Measurements from ENCODE around the gene KATNAL1.

GRCh38 chr13:30175166-30175565 lies 132.2 kb downstream of the KATNAL1 start:
- TF ChIP-seq POLR2A (IDR thresholded peaks at IDR 0.05; ENCODE audit: low read length) (no peak), GATA1 (IDR thresholded peaks at IDR 0.05; ENCODE audit: low read depth, low read length) (no peak)

Measured in erythroblast (primary cell).